WTC11 (cell line): Measurements from ENCODE around the gene ZNF480. TPM values are rescaled to one million over a fixed set of nuclear protein-coding genes. Genes with fewer than 3 reads are reported as not detected.
"Not testable (repeated sequence)": the region's sequence is repeated elsewhere in the genome, so short reads cannot be mapped to it uniquely, and the experiment has no call there.

Experiments used
- ATAC-seq: fragments of 200-7000 bp; cut with Tn5 transposase; 2 replicates; pipeline ENCODE4 v1.10.0; 2021; ENCODE audit warnings: mild to moderate bottlenecking, moderate library complexity
- CTCF ChIA-PET: fragments of 300-600 bp; sonication (Branson Sonifier 250); formaldehyde crosslinking; loops from one replicate; lab custom pipeline; 2021; ENCODE audit warnings: antibody characterized with exemption; lab: Charles Lee
- POLR2A ChIA-PET: fragments of 350-600 bp; sonication (Branson Sonifier 250); formaldehyde crosslinking; loops from one replicate; lab custom pipeline; 2021; ENCODE audit warnings: antibody characterized with exemption; lab: Charles Lee
- DNase-seq: peaks from one replicate; pipeline ENCODE4 v3.0.0; 2021; ENCODE audit warnings: low spot score
- H3K27ac Mint-ChIP-seq: 2 replicates; pipeline ENCODE4 v1.8.0; 2021; ENCODE audit warnings: mixed read lengths
- H3K27me3 Mint-ChIP-seq: 2 replicates; pipeline ENCODE4 v1.8.0; 2021; ENCODE audit warnings: low read depth, mild to moderate bottlenecking, moderate library complexity, mixed read lengths
- H3K36me3 Mint-ChIP-seq: 2 replicates; pipeline ENCODE4 v1.8.0; 2021; ENCODE audit warnings: mixed read lengths
- H3K4me1 Mint-ChIP-seq: 2 replicates; pipeline ENCODE4 v1.8.0; 2022; ENCODE audit warnings: mixed read lengths
- H3K4me3 Mint-ChIP-seq: 2 replicates; pipeline ENCODE4 v1.8.0; 2021; ENCODE audit warnings: mild to moderate bottlenecking, moderate library complexity, mixed read lengths
- H3K9me3 Mint-ChIP-seq: 2 replicates; pipeline ENCODE4 v1.8.0; 2021; ENCODE audit warnings: mixed read lengths
- CREB1 ChIP-seq: sonication (generic); formaldehyde crosslinking; IDR thresholded peaks from 2 replicates; pipeline ENCODE4 v1.8.0; 2023; ENCODE audit warnings: mild to moderate bottlenecking, missing genetic modification reagents
- ELF4 ChIP-seq: sonication (generic); formaldehyde crosslinking; IDR thresholded peaks from 2 replicates; pipeline ENCODE4 v1.8.1; 2022; ENCODE audit warnings: low read depth, mild to moderate bottlenecking, moderate library complexity, missing genetic modification reagents
- EMX1 ChIP-seq: fragments of 250-450 bp; sonication (Bioruptor Pico); IDR thresholded peaks from 2 replicates; pipeline ENCODE4 v1.8.0; 2021; ENCODE audit warnings: mild to moderate bottlenecking
- FOXK1 ChIP-seq: sonication (generic); formaldehyde crosslinking; IDR thresholded peaks from 2 replicates; pipeline ENCODE4 v1.8.0; 2022; ENCODE audit warnings: mild to moderate bottlenecking, moderate library complexity, missing genetic modification reagents
- GABPB1 ChIP-seq: sonication (generic); formaldehyde crosslinking; IDR thresholded peaks from 2 replicates; pipeline ENCODE4 v1.8.1; 2023; ENCODE audit warnings: mild to moderate bottlenecking, missing genetic modification reagents
- GTF2I ChIP-seq: fragments of 250-450 bp; sonication (Bioruptor Pico); conservative IDR thresholded peaks from 2 replicates; pipeline ENCODE4 v1.4.0; 2021; ENCODE audit warnings: mild to moderate bottlenecking
- IRF2 ChIP-seq: sonication (generic); formaldehyde crosslinking; IDR thresholded peaks from 2 replicates; pipeline ENCODE4 v1.8.0; 2022; ENCODE audit warnings: low read depth, missing genetic modification reagents, borderline replicate concordance
- JAZF1 ChIP-seq: fragments of 250-450 bp; sonication (Bioruptor Pico); IDR thresholded peaks from 2 replicates; pipeline ENCODE4 v1.9.0; 2021; ENCODE audit warnings: moderate library complexity, mild to moderate bottlenecking, inconsistent platforms
- JUN ChIP-seq: sonication (generic); formaldehyde crosslinking; IDR thresholded peaks from 2 replicates; pipeline ENCODE4 v1.8.0; 2023; ENCODE audit warnings: mild to moderate bottlenecking, missing genetic modification reagents
- KAT7 ChIP-seq: sonication (generic); formaldehyde crosslinking; IDR thresholded peaks from 2 replicates; pipeline ENCODE4 v1.8.1; 2023; ENCODE audit warnings: missing genetic modification reagents, mild to moderate bottlenecking, borderline replicate concordance
- MYBL2 ChIP-seq: sonication (generic); formaldehyde crosslinking; IDR thresholded peaks from 2 replicates; pipeline ENCODE4 v1.8.1; 2023; ENCODE audit warnings: mild to moderate bottlenecking, moderate library complexity, missing genetic modification reagents
- NR2C2 ChIP-seq: sonication (generic); formaldehyde crosslinking; IDR thresholded peaks from 2 replicates; pipeline ENCODE4 v1.8.0; 2022; ENCODE audit warnings: mild to moderate bottlenecking, missing genetic modification reagents
- NR3C1 ChIP-seq: sonication (generic); formaldehyde crosslinking; conservative IDR thresholded peaks from 2 replicates; pipeline ENCODE4 v1.8.1; 2023; ENCODE audit warnings: low read depth, mild to moderate bottlenecking, missing genetic modification reagents
- PRRX2 ChIP-seq: fragments of 250-450 bp; sonication (Bioruptor Pico); IDR thresholded peaks from 2 replicates; pipeline ENCODE4 v1.8.0; 2021; ENCODE audit warnings: mild to moderate bottlenecking
- ZNF219 ChIP-seq: sonication (generic); formaldehyde crosslinking; IDR thresholded peaks from 2 replicates; pipeline ENCODE4 v1.8.0; 2023; ENCODE audit warnings: missing genetic modification reagents, mild to moderate bottlenecking, borderline replicate concordance
- ZNF671 ChIP-seq: fragments of 250-450 bp; sonication (Bioruptor Pico); IDR thresholded peaks from 2 replicates; pipeline ENCODE4 v1.8.0; 2021; ENCODE audit warnings: mild to moderate bottlenecking
- total RNA-seq: library from RNA; stranded (reverse); gene quantifications from 3 replicates; pipeline ENCODE4 v1.2.3, GENCODE V29; 2021
- TF ChIP-seq, protein P1 (sequence below): sonication (generic); formaldehyde crosslinking; IDR thresholded peaks from 2 replicates; pipeline ENCODE4 v1.8.1; 2023; ENCODE audit warnings: mild to moderate bottlenecking, moderate library complexity, missing genetic modification reagents
- TF ChIP-seq, protein P2 (sequence below): sonication (generic); formaldehyde crosslinking; IDR thresholded peaks from 2 replicates; pipeline ENCODE4 v1.8.0; 2022; ENCODE audit warnings: mild to moderate bottlenecking, missing genetic modification reagents
- TF ChIP-seq, protein P3 (sequence below): sonication (generic); formaldehyde crosslinking; IDR thresholded peaks from 2 replicates; pipeline ENCODE4 v1.8.1; 2023; ENCODE audit warnings: mild to moderate bottlenecking, missing genetic modification reagents
- TF ChIP-seq, protein P4 (sequence below): sonication (generic); formaldehyde crosslinking; IDR thresholded peaks from 2 replicates; pipeline ENCODE4 v1.8.1; 2022; ENCODE audit warnings: low read depth, missing genetic modification reagents, borderline replicate concordance

The ZNF480 gene
- total RNA-seq, 1 experiment from 2014 or later = 36.0 TPM

DNA sequence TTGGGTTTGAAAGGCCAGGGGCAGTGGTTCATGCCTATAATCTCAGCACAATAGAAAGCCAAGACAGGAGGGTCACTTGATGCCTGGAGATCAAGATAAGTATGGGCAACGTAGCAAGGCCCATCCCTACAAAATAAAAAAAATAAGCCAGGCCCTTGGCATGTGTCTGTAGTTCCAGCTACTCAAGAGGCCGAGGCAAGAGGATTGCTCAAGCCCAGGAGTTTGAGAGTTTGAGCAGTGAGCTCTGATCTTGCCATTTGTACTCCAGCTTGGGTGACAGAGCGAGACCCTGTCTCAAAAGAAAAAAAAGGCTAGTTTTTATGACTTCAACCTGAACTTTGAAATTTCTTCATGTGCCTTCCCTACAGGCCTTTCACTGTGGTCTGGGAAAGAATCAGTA is 5.2 kb upstream of the ZNF480 start (continued):
- TF ChIP-seq EMX1 (CRISPR knock-in tag) = no peak
- TF ChIP-seq CREB1 (CRISPR knock-in tag) = no peak
- no peak for TF ChIP-seq NR2C2 (CRISPR knock-in tag)
- TF ChIP-seq GTF2I (CRISPR knock-in tag) = no peak
- no peak for TF ChIP-seq ELF4
- TF ChIP-seq KAT7 (CRISPR knock-in tag) = no peak
- no peak for TF ChIP-seq JUN
- TF ChIP-seq, protein P1, sequence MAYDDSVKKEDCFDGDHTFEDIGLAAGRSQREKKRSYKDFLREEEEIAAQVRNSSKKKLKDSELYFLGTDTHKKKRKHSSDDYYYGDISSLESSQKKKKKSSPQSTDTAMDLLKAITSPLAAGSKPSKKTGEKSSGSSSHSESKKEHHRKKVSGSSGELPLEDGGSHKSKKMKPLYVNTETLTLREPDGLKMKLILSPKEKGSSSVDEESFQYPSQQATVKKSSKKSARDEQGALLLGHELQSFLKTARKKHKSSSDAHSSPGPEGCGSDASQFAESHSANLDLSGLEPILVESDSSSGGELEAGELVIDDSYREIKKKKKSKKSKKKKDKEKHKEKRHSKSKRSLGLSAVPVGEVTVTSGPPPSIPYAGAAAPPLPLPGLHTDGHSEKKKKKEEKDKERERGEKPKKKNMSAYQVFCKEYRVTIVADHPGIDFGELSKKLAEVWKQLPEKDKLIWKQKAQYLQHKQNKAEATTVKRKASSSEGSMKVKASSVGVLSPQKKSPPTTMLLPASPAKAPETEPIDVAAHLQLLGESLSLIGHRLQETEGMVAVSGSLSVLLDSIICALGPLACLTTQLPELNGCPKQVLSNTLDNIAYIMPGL (CRISPR knock-in tag) = no peak
- no peak for TF ChIP-seq ZNF671 (CRISPR knock-in tag)

DNA sequence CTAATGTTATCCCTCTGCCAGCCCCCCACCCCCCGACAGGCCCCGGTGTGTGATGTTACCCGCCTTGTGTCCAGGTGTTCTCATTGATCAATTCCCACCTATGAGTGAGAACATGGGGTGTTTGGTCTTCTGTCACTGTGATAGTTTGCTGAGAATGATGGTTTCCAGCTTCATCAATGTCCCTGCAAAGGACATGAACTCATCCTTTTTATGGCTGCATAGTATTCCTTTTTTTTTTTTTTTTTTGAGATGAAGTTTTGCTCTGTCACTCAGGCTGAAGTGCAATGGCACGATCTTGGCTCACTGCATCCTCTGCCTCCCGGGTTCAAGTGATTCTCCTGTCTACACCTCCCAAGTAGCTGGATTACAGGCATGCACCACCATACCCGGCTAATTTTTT is 4.0 kb upstream of the ZNF480 start:
- H3K27me3 Mint-ChIP-seq, H3K4me1 Mint-ChIP-seq, H3K9me3 Mint-ChIP-seq, CTCF ChIA-PET, POLR2A ChIA-PET, H3K27ac Mint-ChIP-seq, DNase-seq, H3K4me3 Mint-ChIP-seq, ATAC-seq: not testable (repeated sequence)
- H3K36me3 Mint-ChIP-seq = peaks cover 39% of the 10 kb centered on the region

DNA sequence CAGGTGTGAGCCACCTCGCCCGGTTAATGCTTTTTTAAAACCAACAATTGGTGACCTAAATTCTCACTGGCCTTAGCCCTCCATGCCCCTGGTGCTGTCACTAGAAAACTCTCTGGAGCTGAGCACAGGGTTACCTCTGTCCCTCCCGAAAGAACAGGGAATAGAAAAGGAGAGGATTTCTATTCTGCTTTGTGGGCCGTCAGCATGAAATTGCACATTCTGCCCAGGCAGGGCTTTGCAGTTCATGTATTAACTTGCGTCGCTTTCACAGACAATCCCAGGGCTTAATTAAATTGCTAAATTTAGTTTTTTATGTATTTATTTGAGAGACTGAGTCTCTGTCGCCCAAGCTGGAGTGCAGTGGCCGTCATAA is 583 bp upstream of the ZNF480 start:
- peak overlapping the region; percentile 74 for H3K4me3 Mint-ChIP-seq
- H3K4me1 Mint-ChIP-seq = peaks cover 16% of the 10 kb centered on the region
- H3K9me3 Mint-ChIP-seq = peaks cover 6% of the 10 kb centered on the region; the same call in 1 of the 2 replicates
- no peak for DNase-seq
- no peaks in the 10 kb centered on the region for H3K27me3 Mint-ChIP-seq
- H3K36me3 Mint-ChIP-seq = peaks cover 33% of the 10 kb centered on the region
- POLR2A ChIA-PET = interaction anchor here (0.9 kb wide), 1 partner anchor 107 kb away, joined by 4 read pairs; the partner anchor contains the start of gene PPP2R1A
- CTCF ChIA-PET = interaction anchor here (1.0 kb wide), 1 partner anchor 55 kb away, joined by 3 read pairs; no protein-coding TSS in a partner anchor
- H3K27ac Mint-ChIP-seq = no peak overlapping the region
- no peak for ATAC-seq
- TF ChIP-seq, protein P2, sequence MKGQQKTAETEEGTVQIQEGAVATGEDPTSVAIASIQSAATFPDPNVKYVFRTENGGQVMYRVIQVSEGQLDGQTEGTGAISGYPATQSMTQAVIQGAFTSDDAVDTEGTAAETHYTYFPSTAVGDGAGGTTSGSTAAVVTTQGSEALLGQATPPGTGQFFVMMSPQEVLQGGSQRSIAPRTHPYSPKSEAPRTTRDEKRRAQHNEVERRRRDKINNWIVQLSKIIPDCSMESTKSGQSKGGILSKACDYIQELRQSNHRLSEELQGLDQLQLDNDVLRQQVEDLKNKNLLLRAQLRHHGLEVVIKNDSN (CRISPR knock-in tag) = no peak
- TF ChIP-seq, protein P3, sequence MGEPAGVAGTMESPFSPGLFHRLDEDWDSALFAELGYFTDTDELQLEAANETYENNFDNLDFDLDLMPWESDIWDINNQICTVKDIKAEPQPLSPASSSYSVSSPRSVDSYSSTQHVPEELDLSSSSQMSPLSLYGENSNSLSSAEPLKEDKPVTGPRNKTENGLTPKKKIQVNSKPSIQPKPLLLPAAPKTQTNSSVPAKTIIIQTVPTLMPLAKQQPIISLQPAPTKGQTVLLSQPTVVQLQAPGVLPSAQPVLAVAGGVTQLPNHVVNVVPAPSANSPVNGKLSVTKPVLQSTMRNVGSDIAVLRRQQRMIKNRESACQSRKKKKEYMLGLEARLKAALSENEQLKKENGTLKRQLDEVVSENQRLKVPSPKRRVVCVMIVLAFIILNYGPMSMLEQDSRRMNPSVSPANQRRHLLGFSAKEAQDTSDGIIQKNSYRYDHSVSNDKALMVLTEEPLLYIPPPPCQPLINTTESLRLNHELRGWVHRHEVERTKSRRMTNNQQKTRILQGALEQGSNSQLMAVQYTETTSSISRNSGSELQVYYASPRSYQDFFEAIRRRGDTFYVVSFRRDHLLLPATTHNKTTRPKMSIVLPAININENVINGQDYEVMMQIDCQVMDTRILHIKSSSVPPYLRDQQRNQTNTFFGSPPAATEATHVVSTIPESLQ (CRISPR knock-in tag) = no peak
- TF ChIP-seq KAT7 (CRISPR knock-in tag) (no peak), EMX1 (CRISPR knock-in tag) (no peak), MYBL2 (CRISPR knock-in tag) (no peak), GABPB1 (CRISPR knock-in tag) (no peak), JAZF1 (CRISPR knock-in tag) (no peak), ZNF219 (CRISPR knock-in tag) (no peak), PRRX2 (CRISPR knock-in tag) (no peak), FOXK1 (CRISPR knock-in tag) (no peak), NR3C1 (no peak), IRF2 (no peak)
- TF ChIP-seq, protein P4, sequence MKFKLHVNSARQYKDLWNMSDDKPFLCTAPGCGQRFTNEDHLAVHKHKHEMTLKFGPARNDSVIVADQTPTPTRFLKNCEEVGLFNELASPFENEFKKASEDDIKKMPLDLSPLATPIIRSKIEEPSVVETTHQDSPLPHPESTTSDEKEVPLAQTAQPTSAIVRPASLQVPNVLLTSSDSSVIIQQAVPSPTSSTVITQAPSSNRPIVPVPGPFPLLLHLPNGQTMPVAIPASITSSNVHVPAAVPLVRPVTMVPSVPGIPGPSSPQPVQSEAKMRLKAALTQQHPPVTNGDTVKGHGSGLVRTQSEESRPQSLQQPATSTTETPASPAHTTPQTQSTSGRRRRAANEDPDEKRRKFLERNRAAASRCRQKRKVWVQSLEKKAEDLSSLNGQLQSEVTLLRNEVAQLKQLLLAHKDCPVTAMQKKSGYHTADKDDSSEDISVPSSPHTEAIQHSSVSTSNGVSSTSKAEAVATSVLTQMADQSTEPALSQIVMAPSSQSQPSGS (CRISPR knock-in tag) = no peak
- TF ChIP-seq, all 79 proteins: peak for 0
